Liver (tissue), 9 donors: ENCODE measurements around the gene ERVFRD-1. TPM values are rescaled to one million over a fixed set of nuclear protein-coding genes. Genes with fewer than 3 reads are reported as not detected.

ENCODE experiments used
- DNase-seq: peaks from one replicate; pipeline ENCODE4 v3.0.0-alpha.2; 2017; ENCODE audit warnings: low spot score
- H3K27ac ChIP-seq, 2 donors: one replicate each; pipeline ENCODE4 v1.7.0; 2013; ENCODE audit warnings: inconsistent platforms in 2 of 2, low read length in 2 of 2, control low read depth in 1 of 2, low read depth in 1 of 2, mild to moderate bottlenecking in 1 of 2
- H3K27me3 ChIP-seq, 4 donors: one replicate each; pipeline versions ENCODE4 v1.6.1 to v1.7.0; 2013; ENCODE audit warnings: low read length in 3 of 4, inconsistent platforms in 1 of 4, mild to moderate bottlenecking in 1 of 4, moderate library complexity in 1 of 4; ENCODE audit not compliant: control insufficient read depth in 4 of 4, insufficient read depth in 4 of 4
- H3K36me3 ChIP-seq, 4 donors: one replicate each; pipeline versions ENCODE4 v1.6.1 to v1.7.0; 2013; ENCODE audit warnings: low read length in 3 of 4, mild to moderate bottlenecking in 3 of 4, low read depth in 1 of 4, moderate library complexity in 1 of 4; ENCODE audit not compliant: control insufficient read depth in 4 of 4, insufficient read depth in 3 of 4
- H3K4me1 ChIP-seq, 4 donors: one replicate each; pipeline versions ENCODE4 v1.6.1 to v1.7.0; 2013; ENCODE audit warnings: low read length in 3 of 4, mild to moderate bottlenecking in 3 of 4, moderate library complexity in 1 of 4; ENCODE audit not compliant: control insufficient read depth in 4 of 4, insufficient read depth in 4 of 4
- H3K4me3 ChIP-seq, 3 donors: one replicate each; pipeline versions ENCODE4 v1.6.1 to v1.7.0; 2013; ENCODE audit warnings: low read length in 3 of 3, control low read depth in 1 of 3, low read depth in 1 of 3, mild to moderate bottlenecking in 1 of 3
- H3K9ac ChIP-seq, 2 donors: one replicate each; pipeline ENCODE4 v1.7.0; 2013; ENCODE audit warnings: low read length in 2 of 2, mild to moderate bottlenecking in 2 of 2, moderate library complexity in 2 of 2, control low read depth in 1 of 2, low read depth in 1 of 2
- H3K9me3 ChIP-seq, 4 donors: one replicate each; pipeline versions ENCODE4 v1.6.1 to v1.7.0; 2013; ENCODE audit warnings: low read length in 3 of 4; ENCODE audit not compliant: control insufficient read depth in 4 of 4
- ATF3 ChIP-seq: IDR thresholded peaks from 2 replicates; pipeline ENCODE4 v1.6.1; 2016; ENCODE audit warnings: antibody characterized with exemption
- CTCF ChIP-seq: fragments of 150-350 bp; IDR thresholded peaks from 2 replicates; pipeline ENCODE4 v1.5.1; 2017; ENCODE audit warnings: improper control_type of control experiment, low read depth, low read length; ENCODE audit not compliant: missing input control
- EGR1 ChIP-seq, 2 donors: IDR thresholded peaks; 2 replicates each; pipeline ENCODE4 v1.6.1; 2016 to 2018; ENCODE audit warnings: antibody characterized with exemption in 2 of 2, low read depth in 2 of 2
- FOXA1 ChIP-seq: IDR thresholded peaks from 2 replicates; pipeline ENCODE4 v1.6.1; 2016; ENCODE audit warnings: antibody characterized with exemption
- FOXA2 ChIP-seq: IDR thresholded peaks from 2 replicates; pipeline ENCODE4 v1.6.1; 2016; ENCODE audit warnings: antibody characterized with exemption
- GABPA ChIP-seq, 2 donors: IDR thresholded peaks in 1 of 2; conservative IDR thresholded peaks in 1 of 2; 2 replicates each; pipeline ENCODE4 v1.6.1; 2016; ENCODE audit warnings: antibody characterized with exemption in 2 of 2, mild to moderate bottlenecking in 1 of 2, moderate library complexity in 1 of 2
- HNF4A ChIP-seq, 2 donors: conservative IDR thresholded peaks; 2 replicates each; pipeline ENCODE4 v1.6.1; 2016; ENCODE audit warnings: antibody characterized with exemption in 2 of 2, mild to moderate bottlenecking in 2 of 2
- HNF4G ChIP-seq: IDR thresholded peaks from 2 replicates; pipeline ENCODE4 v1.6.1; 2016; ENCODE audit warnings: antibody characterized with exemption
- JUND ChIP-seq, 2 donors: IDR thresholded peaks; 2 replicates each; pipeline ENCODE4 v1.6.1; 2016; ENCODE audit warnings: antibody characterized with exemption in 2 of 2
- MAX ChIP-seq: IDR thresholded peaks from 2 replicates; pipeline ENCODE4 v1.6.1; 2016; ENCODE audit warnings: antibody characterized with exemption
- NR2F2 ChIP-seq: IDR thresholded peaks from 2 replicates; pipeline ENCODE4 v1.6.1; 2016; ENCODE audit warnings: antibody characterized with exemption
- RAD21 ChIP-seq, 2 donors: IDR thresholded peaks; 2 replicates each; pipeline ENCODE4 v1.6.1; 2016; ENCODE audit warnings: antibody characterized with exemption in 2 of 2, mild to moderate bottlenecking in 2 of 2
- REST ChIP-seq: IDR thresholded peaks from 2 replicates; pipeline ENCODE4 v1.6.1; 2016; ENCODE audit warnings: antibody characterized with exemption, mild to moderate bottlenecking
- RXRA ChIP-seq, 2 donors: IDR thresholded peaks; 2 replicates each; pipeline ENCODE4 v1.6.1; 2017 to 2018; ENCODE audit warnings: antibody characterized with exemption in 2 of 2, mild to moderate bottlenecking in 1 of 2
- SP1 ChIP-seq: IDR thresholded peaks from 2 replicates; pipeline ENCODE4 v1.6.1; 2018; ENCODE audit warnings: antibody characterized with exemption, mild to moderate bottlenecking
- TAF1 ChIP-seq: conservative IDR thresholded peaks from 2 replicates; pipeline ENCODE4 v1.6.1; 2016; ENCODE audit warnings: antibody characterized with exemption, mild to moderate bottlenecking
- YY1 ChIP-seq: IDR thresholded peaks from 2 replicates; pipeline ENCODE4 v1.6.1; 2016; ENCODE audit warnings: antibody characterized with exemption, mild to moderate bottlenecking
- ZBTB33 ChIP-seq: IDR thresholded peaks from 2 replicates; pipeline ENCODE4 v1.6.1; 2016; ENCODE audit warnings: antibody characterized with exemption
- WGBS: extraction: QIAGEN DNeasy Blood & Tissue Kit; methylation state at CpG from one replicate; pipeline ENCODE4 v1.1.7; 2013; 5-methylcytosine and 5-hydroxymethylcytosine counted together
- polyA plus RNA-seq, 2 donors: library from polyadenylated mRNA; stranded (reverse) in 1 of 2; unstranded in 1 of 2; fragments of 200-250 nt in 1 of 2; fragments of >200 nt in 1 of 2; fragmentation: Nextera tagmentation in 1 of 2; extraction: Ambion mirVana in 1 of 2; gene quantifications; one replicate each; pipeline versions ENCODE4 v1.2.1 to v1.2.3, GENCODE V29; 2013 to 2015
- total RNA-seq, 2 donors: library from RNA; depleted of rRNA; stranded (reverse); fragments of >200 nt; gene quantifications; one replicate each; pipeline ENCODE4 v1.2.3, GENCODE V29; 2014
- donor health status: healthy.
- donor health status: healthy.
- donor health status: healthy.
- donor health status: healthy.
- donor health status: healthy.

ERVFRD-1 gene
- total and polyA plus RNA-seq, 4 donors, result 0.07 to 0.28 (median 0.14) TPM; not detected in 1

- H3K4me1 ChIP-seq, result no peaks in the 10 kb centered on the region
- WGBS, result 80% methylated on average over 4 of the region's 4 CpGs
- DNase-seq, result no peak
- TF ChIP-seq SP1, result no peak
- no peak for TF ChIP-seq EGR1 (IDR thresholded peaks at IDR 0.05; ENCODE audit: low read depth in 2 of 2)
- no peak for TF ChIP-seq ATF3
- TF ChIP-seq CTCF, result no peak
- TF ChIP-seq RXRA (IDR thresholded peaks at IDR 0.05), result no peak
- TF ChIP-seq FOXA2, result no peak
- TF ChIP-seq HNF4G, result no peak
- TF ChIP-seq JUND (IDR thresholded peaks at IDR 0.05), result no peak
- no peak for TF ChIP-seq ZBTB33
- no peak for TF ChIP-seq REST
- TF ChIP-seq YY1, result no peak
- no peak for TF ChIP-seq TAF1
- no peak for TF ChIP-seq RAD21 (IDR thresholded peaks at IDR 0.05)
- TF ChIP-seq HNF4A (conservative IDR thresholded peaks at IDR 0.05), result no peak
- no peak for TF ChIP-seq FOXA1
- no peak for TF ChIP-seq MAX
- no peak for TF ChIP-seq GABPA (IDR thresholded peaks at IDR 0.05 in 1 of 2, conservative IDR thresholded peaks at IDR 0.05 in 1 of 2)
- TF ChIP-seq NR2F2, result no peak
- no peak overlapping the region for H3K27ac ChIP-seq
- no peaks in the 10 kb centered on the region for H3K9me3 ChIP-seq
- H3K4me3 ChIP-seq, result no peak overlapping the region
- no peaks in the 10 kb centered on the region for H3K27me3 ChIP-seq
- H3K36me3 ChIP-seq, result no peaks in the 10 kb centered on the region
- H3K9ac ChIP-seq, result no peak overlapping the region
These were observed 28.0 kb downstream of the ERVFRD-1 start for GRCh38 chr6:11083491-11083890.
